Measurements from ENCODE around the gene REST.

DNA sequence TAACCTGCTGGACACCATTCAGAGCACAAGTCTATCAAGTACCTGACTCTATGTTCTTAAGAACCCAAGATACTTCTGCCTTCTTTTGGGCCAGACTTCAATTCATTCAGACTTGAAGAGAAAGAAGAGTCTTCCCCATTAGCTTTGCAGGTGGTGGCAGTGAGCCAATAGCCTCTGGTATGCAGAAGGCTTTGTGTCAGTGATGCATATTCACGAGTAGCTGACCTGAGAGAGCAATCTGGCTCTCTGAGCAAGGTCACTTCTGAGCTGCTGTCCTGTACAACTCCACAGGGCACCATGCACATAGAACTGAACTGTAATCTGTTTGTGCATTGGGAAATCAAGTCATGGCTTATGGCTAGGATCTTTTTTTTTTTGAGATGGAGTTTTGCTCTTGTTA is 46.3 kb upstream of the REST start:
- TF ChIP-seq, protein P1, sequence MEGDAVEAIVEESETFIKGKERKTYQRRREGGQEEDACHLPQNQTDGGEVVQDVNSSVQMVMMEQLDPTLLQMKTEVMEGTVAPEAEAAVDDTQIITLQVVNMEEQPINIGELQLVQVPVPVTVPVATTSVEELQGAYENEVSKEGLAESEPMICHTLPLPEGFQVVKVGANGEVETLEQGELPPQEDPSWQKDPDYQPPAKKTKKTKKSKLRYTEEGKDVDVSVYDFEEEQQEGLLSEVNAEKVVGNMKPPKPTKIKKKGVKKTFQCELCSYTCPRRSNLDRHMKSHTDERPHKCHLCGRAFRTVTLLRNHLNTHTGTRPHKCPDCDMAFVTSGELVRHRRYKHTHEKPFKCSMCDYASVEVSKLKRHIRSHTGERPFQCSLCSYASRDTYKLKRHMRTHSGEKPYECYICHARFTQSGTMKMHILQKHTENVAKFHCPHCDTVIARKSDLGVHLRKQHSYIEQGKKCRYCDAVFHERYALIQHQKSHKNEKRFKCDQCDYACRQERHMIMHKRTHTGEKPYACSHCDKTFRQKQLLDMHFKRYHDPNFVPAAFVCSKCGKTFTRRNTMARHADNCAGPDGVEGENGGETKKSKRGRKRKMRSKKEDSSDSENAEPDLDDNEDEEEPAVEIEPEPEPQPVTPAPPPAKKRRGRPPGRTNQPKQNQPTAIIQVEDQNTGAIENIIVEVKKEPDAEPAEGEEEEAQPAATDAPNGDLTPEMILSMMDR (conservative IDR thresholded peaks at IDR 0.05 in 1 of 2, IDR thresholded peaks at IDR 0.05 in 1 of 2; ENCODE audit: low read depth in 1 of 2, low read length in 2 of 2): no peak
- TF ChIP-seq EZH2 (IDR thresholded peaks at IDR 0.05; ENCODE audit: low read length, missing control alignments): no peak

Measured in fibroblast of lung (primary cell).